ENCODE results near the gene TGM6. TPM values are rescaled to one million over a fixed set of nuclear protein-coding genes. Genes with fewer than 3 reads are reported as not detected.
A peak's percentile ranks its signal among the peaks of the same experiment; 100 is the strongest.

Gene TGM6
- total RNA-seq, 1 donor from 2014 or later: not detected

DNA sequence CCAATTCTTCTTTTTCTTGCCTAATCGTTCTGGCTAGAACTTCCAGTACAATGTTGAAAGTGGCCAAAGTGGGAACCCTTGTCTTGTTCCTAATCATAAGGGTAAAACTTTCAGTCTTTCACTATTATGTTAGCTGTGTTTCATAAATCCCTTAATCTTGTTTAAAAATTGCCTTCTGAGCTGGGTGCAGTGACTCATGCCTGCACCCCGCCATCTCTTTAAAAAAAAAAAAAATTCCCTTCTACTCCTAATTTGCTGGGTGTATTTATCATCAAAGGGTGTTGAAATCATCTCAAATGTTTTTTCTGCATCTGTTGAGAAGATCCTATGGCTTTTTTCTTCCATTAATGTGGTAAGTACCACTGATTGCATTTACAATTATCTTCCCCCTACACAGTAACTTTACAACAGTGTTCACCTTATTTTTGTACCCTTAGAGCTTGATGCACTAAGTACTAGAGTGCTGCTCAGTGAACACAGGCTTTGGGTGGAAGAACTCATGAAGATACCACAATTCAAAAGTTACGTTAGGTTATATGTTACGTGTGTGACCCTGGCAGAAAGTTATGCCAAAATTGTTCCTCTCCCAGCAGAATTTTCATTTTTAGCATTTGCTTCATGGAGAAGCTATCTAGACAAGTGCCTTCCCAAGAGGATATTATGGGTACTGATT is 80.2 kb downstream of the TGM6 start:
- DNase-seq (ENCODE audit: low read depth, low spot score): no peak
- peaks cover 44% of the 10 kb centered on the region for H3K36me3 Mint-ChIP-seq (ENCODE audit: low read depth)
- H3K4me1 Mint-ChIP-seq: peaks cover 3% of the 10 kb centered on the region
- H3K27ac Mint-ChIP-seq (ENCODE audit: unreplicated experiment): no peak overlapping the region
- H3K4me3 Mint-ChIP-seq: no peak overlapping the region
- no peaks in the 10 kb centered on the region for H3K27me3 Mint-ChIP-seq (ENCODE audit: low read depth)
- TF ChIP-seq, protein P1, sequence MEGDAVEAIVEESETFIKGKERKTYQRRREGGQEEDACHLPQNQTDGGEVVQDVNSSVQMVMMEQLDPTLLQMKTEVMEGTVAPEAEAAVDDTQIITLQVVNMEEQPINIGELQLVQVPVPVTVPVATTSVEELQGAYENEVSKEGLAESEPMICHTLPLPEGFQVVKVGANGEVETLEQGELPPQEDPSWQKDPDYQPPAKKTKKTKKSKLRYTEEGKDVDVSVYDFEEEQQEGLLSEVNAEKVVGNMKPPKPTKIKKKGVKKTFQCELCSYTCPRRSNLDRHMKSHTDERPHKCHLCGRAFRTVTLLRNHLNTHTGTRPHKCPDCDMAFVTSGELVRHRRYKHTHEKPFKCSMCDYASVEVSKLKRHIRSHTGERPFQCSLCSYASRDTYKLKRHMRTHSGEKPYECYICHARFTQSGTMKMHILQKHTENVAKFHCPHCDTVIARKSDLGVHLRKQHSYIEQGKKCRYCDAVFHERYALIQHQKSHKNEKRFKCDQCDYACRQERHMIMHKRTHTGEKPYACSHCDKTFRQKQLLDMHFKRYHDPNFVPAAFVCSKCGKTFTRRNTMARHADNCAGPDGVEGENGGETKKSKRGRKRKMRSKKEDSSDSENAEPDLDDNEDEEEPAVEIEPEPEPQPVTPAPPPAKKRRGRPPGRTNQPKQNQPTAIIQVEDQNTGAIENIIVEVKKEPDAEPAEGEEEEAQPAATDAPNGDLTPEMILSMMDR (conservative IDR thresholded peaks at IDR 0.05): no peak
- no peaks in the 10 kb centered on the region for H3K9me3 Mint-ChIP-seq

DNA sequence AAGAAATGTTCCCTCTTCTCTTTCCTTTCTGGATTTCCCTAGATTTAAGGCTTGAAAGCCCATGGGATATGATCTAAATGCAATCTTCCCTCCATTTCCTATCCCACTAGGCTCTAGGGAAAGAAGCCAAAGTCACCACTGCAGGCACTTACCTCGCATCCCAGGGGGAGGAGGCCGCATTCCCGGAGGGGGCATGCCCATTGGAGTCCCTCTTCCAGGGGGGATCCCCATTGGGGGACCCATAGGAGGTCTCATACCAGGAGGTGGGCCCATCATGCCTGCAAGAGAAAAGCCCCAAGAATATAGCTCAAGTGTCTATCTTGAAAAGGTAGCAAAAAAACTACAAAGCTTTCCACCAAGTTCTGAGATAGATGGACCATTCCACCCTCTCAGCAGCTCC is 81.8 kb downstream of the TGM6 start:
- DNase-seq (ENCODE audit: low read depth, low spot score): no peak
- no peaks in the 10 kb centered on the region for H3K27me3 Mint-ChIP-seq (ENCODE audit: low read depth)
- H3K4me3 Mint-ChIP-seq: no peak overlapping the region
- H3K9me3 Mint-ChIP-seq: no peaks in the 10 kb centered on the region
- H3K4me1 Mint-ChIP-seq: peaks cover 10% of the 10 kb centered on the region
- peaks cover 52% of the 10 kb centered on the region for H3K36me3 Mint-ChIP-seq (ENCODE audit: low read depth)
- TF ChIP-seq, protein P1 (conservative IDR thresholded peaks at IDR 0.05): no peak
- no peak overlapping the region for H3K27ac Mint-ChIP-seq (ENCODE audit: unreplicated experiment)

DNA sequence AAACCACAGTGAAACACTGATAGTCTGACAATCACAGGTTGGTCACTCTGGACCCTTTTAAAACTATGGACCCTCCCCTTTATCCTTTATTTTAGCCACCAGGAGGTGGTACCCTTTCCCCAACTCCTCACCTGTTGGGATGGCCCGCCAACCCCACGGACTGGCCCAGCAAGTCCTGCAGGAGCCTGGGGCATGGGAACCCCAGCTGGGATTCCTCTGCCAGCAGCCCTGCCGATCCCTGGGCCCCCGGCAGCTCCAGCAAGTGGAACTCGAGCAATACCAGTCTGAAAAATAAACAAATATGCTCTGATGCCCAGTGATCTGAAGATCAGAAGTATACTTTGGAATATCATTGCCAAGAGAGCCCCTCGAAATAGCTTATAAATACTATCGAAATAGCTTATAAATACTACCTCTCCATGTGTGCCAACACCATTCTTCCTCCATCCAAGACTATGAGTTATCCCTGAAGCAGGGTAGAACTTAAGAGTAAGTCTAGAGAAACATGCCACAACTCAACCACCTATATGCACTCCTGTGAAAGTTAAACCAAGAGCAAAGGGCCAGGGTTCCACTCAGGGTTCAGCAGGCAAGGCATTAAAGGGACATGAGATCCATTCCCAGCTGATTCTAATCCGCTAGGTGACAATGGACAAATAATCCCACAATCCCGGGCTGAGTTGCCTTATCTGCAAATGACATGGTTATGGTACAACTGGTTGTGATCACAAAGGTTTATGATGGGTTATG is 83.1 kb downstream of the TGM6 start:
- Mint-ChIP-seq H3K36me3 (ENCODE audit: low read depth) (peaks cover 56% of the 10 kb centered on the region), H3K9me3 (no peaks in the 10 kb centered on the region), H3K27me3 (ENCODE audit: low read depth) (no peaks in the 10 kb centered on the region), H3K27ac (ENCODE audit: unreplicated experiment) (no peak overlapping the region), H3K4me1 (peaks cover 23% of the 10 kb centered on the region), H3K4me3 (peak overlapping the region; percentile 69)
- no peak for DNase-seq (ENCODE audit: low read depth, low spot score)
- TF ChIP-seq, protein P1 (conservative IDR thresholded peaks at IDR 0.05): no peak

- Mint-ChIP-seq H3K36me3 (ENCODE audit: low read depth) (peaks cover 58% of the 10 kb centered on the region), H3K4me3 (no peak overlapping the region), H3K27me3 (ENCODE audit: low read depth) (no peaks in the 10 kb centered on the region), H3K4me1 (peaks cover 34% of the 10 kb centered on the region), H3K9me3 (no peaks in the 10 kb centered on the region), H3K27ac (ENCODE audit: unreplicated experiment) (no peak overlapping the region)
- no peak for DNase-seq (ENCODE audit: low read depth, low spot score)
- TF ChIP-seq, protein P1 (conservative IDR thresholded peaks at IDR 0.05): no peak
Measured at GRCh38 chr20:2465100-2465499, 84.4 kb downstream of the TGM6 start.

DNA sequence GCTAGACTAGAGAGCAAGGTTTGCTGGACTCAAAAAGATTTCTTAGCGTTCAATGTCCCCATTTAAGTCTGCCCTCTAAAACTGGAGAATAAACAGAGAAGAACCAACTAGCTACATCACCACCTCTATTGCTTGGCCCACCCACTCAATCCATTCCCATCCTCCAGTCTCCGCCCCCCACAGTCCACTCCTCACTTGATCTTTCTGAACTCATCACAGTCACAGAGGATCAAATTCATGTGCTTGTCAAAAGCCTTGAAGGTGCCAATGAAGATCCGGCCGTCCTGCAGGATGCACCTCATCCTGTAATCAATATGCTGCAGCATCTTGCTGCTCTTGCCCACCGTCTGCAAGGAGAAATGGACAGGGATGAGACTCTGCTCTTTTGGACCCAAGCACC is 86.7 kb downstream of the TGM6 start:
- H3K27ac Mint-ChIP-seq (ENCODE audit: unreplicated experiment): no peak overlapping the region
- H3K4me1 Mint-ChIP-seq: peaks cover 51% of the 10 kb centered on the region
- H3K9me3 Mint-ChIP-seq: peaks cover 3% of the 10 kb centered on the region
- TF ChIP-seq, protein P1 (conservative IDR thresholded peaks at IDR 0.05): no peak
- peaks cover 4% of the 10 kb centered on the region for H3K27me3 Mint-ChIP-seq (ENCODE audit: low read depth)
- peak overlapping the region; percentile 100 for H3K4me3 Mint-ChIP-seq
- DNase-seq (ENCODE audit: low read depth, low spot score): no peak
- H3K36me3 Mint-ChIP-seq (ENCODE audit: low read depth): peaks cover 51% of the 10 kb centered on the region

Measured in neural crest cell (in vitro differentiated cells).